ENCODE measurements around the gene HGF.

- TF ChIP-seq CTCF (IDR thresholded peaks at IDR 0.05) (no peak), POLR2A (IDR thresholded peaks at IDR 0.05) (no peak)
Observed at GRCh38 chr7:81776161-81776560, 6.3 kb upstream of the HGF start.

All from gastroesophageal sphincter (tissue), 3 donors.